ENCODE measurements around the gene TMEM108.

GRCh38 chr3:133169331-133170068 lies 131.3 kb downstream of the TMEM108 start:
- TF ChIP-seq CTCF (optimal IDR thresholded peaks at IDR 0.05 in 1 of 3, IDR thresholded peaks at IDR 0.05 in 1 of 3, conservative IDR thresholded peaks at IDR 0.05 in 1 of 3; ENCODE audit: extremely low read depth in 1 of 3, insufficient read depth in 2 of 3, low read length in 3 of 3) (no peak), EZH2 (IDR thresholded peaks at IDR 0.05; ENCODE audit: low read length) (no peak)

Measured in keratinocyte (primary cell).